WTC11 (cell line): Measurements from ENCODE around the gene ECE1. TPM values are rescaled to one million over a fixed set of nuclear protein-coding genes. Genes with fewer than 3 reads are reported as not detected.

Experiments used
- ATAC-seq: fragments of 200-7000 bp; cut with Tn5 transposase; 2 replicates; pipeline ENCODE4 v1.10.0; 2021; ENCODE audit warnings: mild to moderate bottlenecking, moderate library complexity
- CTCF ChIA-PET: fragments of 300-600 bp; sonication (Branson Sonifier 250); formaldehyde crosslinking; loops from one replicate; lab custom pipeline; 2021; ENCODE audit warnings: antibody characterized with exemption; lab: Charles Lee
- POLR2A ChIA-PET: fragments of 350-600 bp; sonication (Branson Sonifier 250); formaldehyde crosslinking; loops from one replicate; lab custom pipeline; 2021; ENCODE audit warnings: antibody characterized with exemption; lab: Charles Lee
- DNase-seq: peaks from one replicate; pipeline ENCODE4 v3.0.0; 2021; ENCODE audit warnings: low spot score
- H3K27ac Mint-ChIP-seq: 2 replicates; pipeline ENCODE4 v1.8.0; 2021; ENCODE audit warnings: mixed read lengths
- H3K27me3 Mint-ChIP-seq: 2 replicates; pipeline ENCODE4 v1.8.0; 2021; ENCODE audit warnings: low read depth, mild to moderate bottlenecking, moderate library complexity, mixed read lengths
- H3K36me3 Mint-ChIP-seq: 2 replicates; pipeline ENCODE4 v1.8.0; 2021; ENCODE audit warnings: mixed read lengths
- H3K4me1 Mint-ChIP-seq: 2 replicates; pipeline ENCODE4 v1.8.0; 2022; ENCODE audit warnings: mixed read lengths
- H3K4me3 Mint-ChIP-seq: 2 replicates; pipeline ENCODE4 v1.8.0; 2021; ENCODE audit warnings: mild to moderate bottlenecking, moderate library complexity, mixed read lengths
- H3K9me3 Mint-ChIP-seq: 2 replicates; pipeline ENCODE4 v1.8.0; 2021; ENCODE audit warnings: mixed read lengths
- FOXP1 ChIP-seq: sonication (generic); formaldehyde crosslinking; IDR thresholded peaks from 2 replicates; pipeline ENCODE4 v1.8.0; 2022; ENCODE audit warnings: missing genetic modification reagents, mild to moderate bottlenecking, moderate library complexity, borderline replicate concordance
- JUN ChIP-seq: sonication (generic); formaldehyde crosslinking; IDR thresholded peaks from 2 replicates; pipeline ENCODE4 v1.8.0; 2023; ENCODE audit warnings: mild to moderate bottlenecking, missing genetic modification reagents
- MXD4 ChIP-seq: fragments of 250-450 bp; sonication (Bioruptor Pico); IDR thresholded peaks from 2 replicates; pipeline ENCODE4 v1.8.0; 2021; ENCODE audit warnings: mild to moderate bottlenecking, moderate library complexity, borderline replicate concordance
- NFE2L1 ChIP-seq: sonication (generic); formaldehyde crosslinking; IDR thresholded peaks from 2 replicates; pipeline ENCODE4 v1.8.1; 2023; ENCODE audit warnings: missing genetic modification reagents
- NFYB ChIP-seq: sonication (generic); formaldehyde crosslinking; conservative IDR thresholded peaks from 2 replicates; pipeline ENCODE4 v1.8.0; 2022; ENCODE audit warnings: low read depth, missing genetic modification reagents
- SMAD4 ChIP-seq: sonication (generic); formaldehyde crosslinking; IDR thresholded peaks from 2 replicates; pipeline ENCODE4 v1.8.0; 2022; ENCODE audit warnings: mild to moderate bottlenecking, missing genetic modification reagents
- SOX15 ChIP-seq: fragments of 250-450 bp; sonication (Bioruptor Pico); IDR thresholded peaks from 2 replicates; pipeline ENCODE4 v1.9.0; 2021; ENCODE audit warnings: mild to moderate bottlenecking
- SP1 ChIP-seq: sonication (generic); formaldehyde crosslinking; conservative IDR thresholded peaks from 2 replicates; pipeline ENCODE4 v1.8.1; 2022; ENCODE audit warnings: missing genetic modification reagents
- TP53 ChIP-seq: sonication (generic); formaldehyde crosslinking; IDR thresholded peaks from 2 replicates; pipeline ENCODE4 v1.8.1; 2023; ENCODE audit warnings: mild to moderate bottlenecking, missing genetic modification reagents
- ZNF121 ChIP-seq: sonication (generic); formaldehyde crosslinking; IDR thresholded peaks from 2 replicates; pipeline ENCODE4 v1.8.0; 2023; ENCODE audit warnings: missing genetic modification reagents
- total RNA-seq: library from RNA; stranded (reverse); gene quantifications from 3 replicates; pipeline ENCODE4 v1.2.3, GENCODE V29; 2021
- TF ChIP-seq, protein P1 (sequence below): sonication (generic); formaldehyde crosslinking; IDR thresholded peaks from 2 replicates; pipeline ENCODE4 v1.8.0; 2022; ENCODE audit warnings: mild to moderate bottlenecking, missing genetic modification reagents
- TF ChIP-seq, protein P2 (sequence below): sonication (generic); formaldehyde crosslinking; IDR thresholded peaks from 2 replicates; pipeline ENCODE4 v1.8.1; 2023; ENCODE audit warnings: mild to moderate bottlenecking, missing genetic modification reagents
- TF ChIP-seq, protein P3 (sequence below): sonication (generic); formaldehyde crosslinking; IDR thresholded peaks from 2 replicates; pipeline ENCODE4 v1.8.1; 2022; ENCODE audit warnings: mild to moderate bottlenecking, moderate library complexity, missing genetic modification reagents
- TF ChIP-seq, protein P4 (sequence below): fragments of 250-450 bp; sonication (Bioruptor Pico); IDR thresholded peaks from 2 replicates; pipeline ENCODE4 v1.8.0; 2021; ENCODE audit warnings: mild to moderate bottlenecking
- TF ChIP-seq, protein P5 (sequence below): sonication (generic); formaldehyde crosslinking; IDR thresholded peaks from 2 replicates; pipeline ENCODE4 v1.8.1; 2023; ENCODE audit warnings: mild to moderate bottlenecking, moderate library complexity, missing genetic modification reagents
- TF ChIP-seq, protein P6 (sequence below): sonication (generic); formaldehyde crosslinking; IDR thresholded peaks from 2 replicates; pipeline ENCODE4 v1.8.0; 2022; ENCODE audit warnings: mild to moderate bottlenecking, missing genetic modification reagents
- TF ChIP-seq, protein P7 (sequence below): sonication (generic); formaldehyde crosslinking; conservative IDR thresholded peaks from 2 replicates; pipeline ENCODE4 v1.8.1; 2023; ENCODE audit warnings: mild to moderate bottlenecking, low read depth, missing genetic modification reagents, moderate library complexity
- TF ChIP-seq, protein P8 (sequence below): sonication (generic); formaldehyde crosslinking; IDR thresholded peaks from 2 replicates; pipeline ENCODE4 v1.8.1; 2023; ENCODE audit warnings: mild to moderate bottlenecking, missing genetic modification reagents, moderate library complexity

ECE1 gene
- total RNA-seq, 1 experiment from 2014 or later = 45.0 TPM

DNA sequence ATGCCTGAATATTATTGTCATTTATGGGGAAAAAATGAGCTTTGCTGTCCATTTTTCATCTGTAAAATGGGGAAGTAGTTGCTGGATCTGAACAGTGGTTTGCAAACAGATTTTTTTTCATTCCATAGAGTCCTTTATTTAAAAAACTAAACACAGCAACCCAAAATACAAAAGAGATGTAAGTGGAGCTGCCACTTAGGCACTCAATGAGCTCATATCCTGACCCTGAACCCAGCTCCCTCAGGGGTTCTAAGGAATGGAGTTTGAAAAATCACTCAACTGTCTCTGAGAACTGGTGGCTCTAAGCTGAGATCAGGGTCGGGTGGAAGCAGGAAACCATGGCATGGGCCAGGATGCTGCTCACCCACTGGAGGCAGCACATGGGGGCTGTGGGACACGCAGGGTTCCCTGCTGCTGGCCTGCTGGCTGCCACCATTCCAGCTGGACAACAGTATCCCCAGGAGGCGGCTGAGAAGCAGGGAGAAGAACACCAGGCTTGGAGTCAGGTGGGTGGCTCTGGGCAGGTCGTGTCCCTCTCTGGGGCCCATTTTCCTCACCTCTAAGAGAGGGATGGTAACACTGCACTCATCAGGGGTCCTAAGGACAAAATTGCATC is 9.6 kb upstream of the ECE1 start (continued):
- TF ChIP-seq FOXP1 (CRISPR knock-in tag) (no peak), JUN (CRISPR knock-in tag) (no peak)
- TF ChIP-seq, protein P1, sequence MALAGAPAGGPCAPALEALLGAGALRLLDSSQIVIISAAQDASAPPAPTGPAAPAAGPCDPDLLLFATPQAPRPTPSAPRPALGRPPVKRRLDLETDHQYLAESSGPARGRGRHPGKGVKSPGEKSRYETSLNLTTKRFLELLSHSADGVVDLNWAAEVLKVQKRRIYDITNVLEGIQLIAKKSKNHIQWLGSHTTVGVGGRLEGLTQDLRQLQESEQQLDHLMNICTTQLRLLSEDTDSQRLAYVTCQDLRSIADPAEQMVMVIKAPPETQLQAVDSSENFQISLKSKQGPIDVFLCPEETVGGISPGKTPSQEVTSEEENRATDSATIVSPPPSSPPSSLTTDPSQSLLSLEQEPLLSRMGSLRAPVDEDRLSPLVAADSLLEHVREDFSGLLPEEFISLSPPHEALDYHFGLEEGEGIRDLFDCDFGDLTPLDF (CRISPR knock-in tag) = no peak

DNA sequence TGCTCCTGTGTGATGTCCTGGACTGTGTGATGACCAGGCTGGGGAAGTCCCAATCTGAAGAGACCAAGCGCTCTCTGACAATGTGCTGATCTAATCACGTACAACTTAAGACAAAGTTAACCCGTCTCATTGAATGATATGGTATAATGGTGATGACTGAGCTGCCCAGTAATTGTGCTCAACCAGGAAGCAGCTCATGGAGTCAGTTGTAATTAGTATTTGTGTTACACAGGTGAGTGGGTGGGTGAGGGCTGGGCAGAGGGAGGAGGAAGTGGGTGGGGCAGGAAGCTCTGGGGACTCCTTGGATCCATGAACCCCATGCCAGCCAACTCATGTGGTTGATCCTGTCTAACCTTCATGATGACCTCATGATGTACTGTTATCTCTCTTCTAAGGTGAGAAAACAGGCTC is 8.7 kb upstream of the ECE1 start:
- Mint-ChIP-seq H3K27ac (no peak overlapping the region), H3K27me3 (no peaks in the 10 kb centered on the region), H3K4me1 (peaks cover 26% of the 10 kb centered on the region), H3K4me3 (no peak overlapping the region), H3K36me3 (no peaks in the 10 kb centered on the region), H3K9me3 (no peaks in the 10 kb centered on the region)
- ATAC-seq (no peak), DNase-seq (no peak)
- TF ChIP-seq MXD4 (CRISPR knock-in tag) = no peak
- TF ChIP-seq, protein P2, sequence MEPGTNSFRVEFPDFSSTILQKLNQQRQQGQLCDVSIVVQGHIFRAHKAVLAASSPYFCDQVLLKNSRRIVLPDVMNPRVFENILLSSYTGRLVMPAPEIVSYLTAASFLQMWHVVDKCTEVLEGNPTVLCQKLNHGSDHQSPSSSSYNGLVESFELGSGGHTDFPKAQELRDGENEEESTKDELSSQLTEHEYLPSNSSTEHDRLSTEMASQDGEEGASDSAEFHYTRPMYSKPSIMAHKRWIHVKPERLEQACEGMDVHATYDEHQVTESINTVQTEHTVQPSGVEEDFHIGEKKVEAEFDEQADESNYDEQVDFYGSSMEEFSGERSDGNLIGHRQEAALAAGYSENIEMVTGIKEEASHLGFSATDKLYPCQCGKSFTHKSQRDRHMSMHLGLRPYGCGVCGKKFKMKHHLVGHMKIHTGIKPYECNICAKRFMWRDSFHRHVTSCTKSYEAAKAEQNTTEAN (CRISPR knock-in tag) = no peak
- TF ChIP-seq, protein P3, sequence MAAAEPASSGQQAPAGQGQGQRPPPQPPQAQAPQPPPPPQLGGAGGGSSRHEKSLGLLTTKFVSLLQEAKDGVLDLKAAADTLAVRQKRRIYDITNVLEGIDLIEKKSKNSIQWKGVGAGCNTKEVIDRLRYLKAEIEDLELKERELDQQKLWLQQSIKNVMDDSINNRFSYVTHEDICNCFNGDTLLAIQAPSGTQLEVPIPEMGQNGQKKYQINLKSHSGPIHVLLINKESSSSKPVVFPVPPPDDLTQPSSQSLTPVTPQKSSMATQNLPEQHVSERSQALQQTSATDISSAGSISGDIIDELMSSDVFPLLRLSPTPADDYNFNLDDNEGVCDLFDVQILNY (CRISPR knock-in tag) = no peak
- no peak for TF ChIP-seq SOX15 (CRISPR knock-in tag)
- no peak for TF ChIP-seq SP1 (CRISPR knock-in tag)
- TF ChIP-seq, protein P1 (CRISPR knock-in tag) = no peak
- TF ChIP-seq, protein P4, sequence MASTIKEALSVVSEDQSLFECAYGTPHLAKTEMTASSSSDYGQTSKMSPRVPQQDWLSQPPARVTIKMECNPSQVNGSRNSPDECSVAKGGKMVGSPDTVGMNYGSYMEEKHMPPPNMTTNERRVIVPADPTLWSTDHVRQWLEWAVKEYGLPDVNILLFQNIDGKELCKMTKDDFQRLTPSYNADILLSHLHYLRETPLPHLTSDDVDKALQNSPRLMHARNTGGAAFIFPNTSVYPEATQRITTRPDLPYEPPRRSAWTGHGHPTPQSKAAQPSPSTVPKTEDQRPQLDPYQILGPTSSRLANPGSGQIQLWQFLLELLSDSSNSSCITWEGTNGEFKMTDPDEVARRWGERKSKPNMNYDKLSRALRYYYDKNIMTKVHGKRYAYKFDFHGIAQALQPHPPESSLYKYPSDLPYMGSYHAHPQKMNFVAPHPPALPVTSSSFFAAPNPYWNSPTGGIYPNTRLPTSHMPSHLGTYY (CRISPR knock-in tag) = no peak
- ChIA-PET CTCF (interaction anchor here (0.8 to 13.5 kb wide), 8 partner anchors 27 to 602 kb away, joined by 3 to 125 read pairs (median 4); no protein-coding TSS in a partner anchor), POLR2A (no interaction called here)

DNA sequence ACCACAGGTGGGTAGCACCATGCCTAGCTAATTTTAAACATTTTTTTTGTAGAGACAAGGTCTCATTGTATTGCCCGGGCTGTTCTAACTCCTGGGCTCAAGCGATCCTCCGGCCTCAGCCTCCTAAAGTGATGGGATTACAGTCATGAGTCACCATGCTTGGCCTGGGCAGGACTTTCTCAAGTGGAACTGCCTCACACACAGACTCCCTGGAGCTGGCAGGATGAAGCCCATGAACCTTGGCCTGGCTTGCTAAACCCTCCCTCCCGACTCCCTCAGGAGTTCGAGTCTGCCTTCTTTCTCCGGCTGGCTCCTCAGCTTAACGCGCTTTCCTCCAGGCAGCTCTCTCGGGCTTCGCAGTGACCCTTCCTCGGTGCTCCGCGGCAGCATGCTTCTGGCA is 7.7 kb upstream of the ECE1 start:
- no peaks in the 10 kb centered on the region for H3K27me3 Mint-ChIP-seq
- CTCF ChIA-PET = interaction anchor here (1.7 to 13.5 kb wide), 2 partner anchors 27 to 70 kb away, joined by 7 to 125 read pairs; no protein-coding TSS in a partner anchor
- H3K27ac Mint-ChIP-seq = peak overlapping the region; percentile 72; the same call in 1 of the 2 replicates
- peaks cover 30% of the 10 kb centered on the region for H3K4me1 Mint-ChIP-seq
- DNase-seq (no peak), ATAC-seq (no peak)
- POLR2A ChIA-PET = interaction anchor here (0.7 kb wide), 1 partner anchor 14 kb away, joined by 3 read pairs; no protein-coding TSS in a partner anchor
- H3K36me3 Mint-ChIP-seq = no peaks in the 10 kb centered on the region
- no peaks in the 10 kb centered on the region for H3K9me3 Mint-ChIP-seq
- H3K4me3 Mint-ChIP-seq = no peak overlapping the region
- no peak for TF ChIP-seq ZNF121 (CRISPR knock-in tag)
- TF ChIP-seq TP53 (CRISPR knock-in tag) = no peak
- TF ChIP-seq, protein P5, sequence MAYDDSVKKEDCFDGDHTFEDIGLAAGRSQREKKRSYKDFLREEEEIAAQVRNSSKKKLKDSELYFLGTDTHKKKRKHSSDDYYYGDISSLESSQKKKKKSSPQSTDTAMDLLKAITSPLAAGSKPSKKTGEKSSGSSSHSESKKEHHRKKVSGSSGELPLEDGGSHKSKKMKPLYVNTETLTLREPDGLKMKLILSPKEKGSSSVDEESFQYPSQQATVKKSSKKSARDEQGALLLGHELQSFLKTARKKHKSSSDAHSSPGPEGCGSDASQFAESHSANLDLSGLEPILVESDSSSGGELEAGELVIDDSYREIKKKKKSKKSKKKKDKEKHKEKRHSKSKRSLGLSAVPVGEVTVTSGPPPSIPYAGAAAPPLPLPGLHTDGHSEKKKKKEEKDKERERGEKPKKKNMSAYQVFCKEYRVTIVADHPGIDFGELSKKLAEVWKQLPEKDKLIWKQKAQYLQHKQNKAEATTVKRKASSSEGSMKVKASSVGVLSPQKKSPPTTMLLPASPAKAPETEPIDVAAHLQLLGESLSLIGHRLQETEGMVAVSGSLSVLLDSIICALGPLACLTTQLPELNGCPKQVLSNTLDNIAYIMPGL (CRISPR knock-in tag) = no peak
- TF ChIP-seq NFE2L1 (CRISPR knock-in tag) = no peak
- TF ChIP-seq, protein P6, sequence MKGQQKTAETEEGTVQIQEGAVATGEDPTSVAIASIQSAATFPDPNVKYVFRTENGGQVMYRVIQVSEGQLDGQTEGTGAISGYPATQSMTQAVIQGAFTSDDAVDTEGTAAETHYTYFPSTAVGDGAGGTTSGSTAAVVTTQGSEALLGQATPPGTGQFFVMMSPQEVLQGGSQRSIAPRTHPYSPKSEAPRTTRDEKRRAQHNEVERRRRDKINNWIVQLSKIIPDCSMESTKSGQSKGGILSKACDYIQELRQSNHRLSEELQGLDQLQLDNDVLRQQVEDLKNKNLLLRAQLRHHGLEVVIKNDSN = no peak
- TF ChIP-seq, protein P7, sequence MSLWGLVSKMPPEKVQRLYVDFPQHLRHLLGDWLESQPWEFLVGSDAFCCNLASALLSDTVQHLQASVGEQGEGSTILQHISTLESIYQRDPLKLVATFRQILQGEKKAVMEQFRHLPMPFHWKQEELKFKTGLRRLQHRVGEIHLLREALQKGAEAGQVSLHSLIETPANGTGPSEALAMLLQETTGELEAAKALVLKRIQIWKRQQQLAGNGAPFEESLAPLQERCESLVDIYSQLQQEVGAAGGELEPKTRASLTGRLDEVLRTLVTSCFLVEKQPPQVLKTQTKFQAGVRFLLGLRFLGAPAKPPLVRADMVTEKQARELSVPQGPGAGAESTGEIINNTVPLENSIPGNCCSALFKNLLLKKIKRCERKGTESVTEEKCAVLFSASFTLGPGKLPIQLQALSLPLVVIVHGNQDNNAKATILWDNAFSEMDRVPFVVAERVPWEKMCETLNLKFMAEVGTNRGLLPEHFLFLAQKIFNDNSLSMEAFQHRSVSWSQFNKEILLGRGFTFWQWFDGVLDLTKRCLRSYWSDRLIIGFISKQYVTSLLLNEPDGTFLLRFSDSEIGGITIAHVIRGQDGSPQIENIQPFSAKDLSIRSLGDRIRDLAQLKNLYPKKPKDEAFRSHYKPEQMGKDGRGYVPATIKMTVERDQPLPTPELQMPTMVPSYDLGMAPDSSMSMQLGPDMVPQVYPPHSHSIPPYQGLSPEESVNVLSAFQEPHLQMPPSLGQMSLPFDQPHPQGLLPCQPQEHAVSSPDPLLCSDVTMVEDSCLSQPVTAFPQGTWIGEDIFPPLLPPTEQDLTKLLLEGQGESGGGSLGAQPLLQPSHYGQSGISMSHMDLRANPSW = no peak
- TF ChIP-seq SMAD4 = no peak
- no peak for TF ChIP-seq NFYB (CRISPR knock-in tag)
- TF ChIP-seq, protein P8, sequence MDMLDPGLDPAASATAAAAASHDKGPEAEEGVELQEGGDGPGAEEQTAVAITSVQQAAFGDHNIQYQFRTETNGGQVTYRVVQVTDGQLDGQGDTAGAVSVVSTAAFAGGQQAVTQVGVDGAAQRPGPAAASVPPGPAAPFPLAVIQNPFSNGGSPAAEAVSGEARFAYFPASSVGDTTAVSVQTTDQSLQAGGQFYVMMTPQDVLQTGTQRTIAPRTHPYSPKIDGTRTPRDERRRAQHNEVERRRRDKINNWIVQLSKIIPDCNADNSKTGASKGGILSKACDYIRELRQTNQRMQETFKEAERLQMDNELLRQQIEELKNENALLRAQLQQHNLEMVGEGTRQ (CRISPR knock-in tag) = no peak
